AG10803 (cell line): Measurements from ENCODE around the gene ALPG.
"Not testable (repeated sequence)": the region's sequence is repeated elsewhere in the genome, so short reads cannot be mapped to it uniquely, and the experiment has no call there.

ENCODE experiments used
- DNase-seq: peaks from one replicate; pipeline ENCODE4 v3.0.0; 2010; ENCODE audit warnings: low read depth
- H3K4me3 ChIP-seq: 2 replicates; pipeline ENCODE4 v1.5.1; 2011; ENCODE audit warnings: mild to moderate bottlenecking, low read length, control low read depth
- CTCF ChIP-seq: conservative IDR thresholded peaks from 2 replicates; pipeline ENCODE4 v1.5.1; 2011; ENCODE audit warnings: mild to moderate bottlenecking, low read length, control low read depth, inconsistent platforms

ALPG gene

DNA sequence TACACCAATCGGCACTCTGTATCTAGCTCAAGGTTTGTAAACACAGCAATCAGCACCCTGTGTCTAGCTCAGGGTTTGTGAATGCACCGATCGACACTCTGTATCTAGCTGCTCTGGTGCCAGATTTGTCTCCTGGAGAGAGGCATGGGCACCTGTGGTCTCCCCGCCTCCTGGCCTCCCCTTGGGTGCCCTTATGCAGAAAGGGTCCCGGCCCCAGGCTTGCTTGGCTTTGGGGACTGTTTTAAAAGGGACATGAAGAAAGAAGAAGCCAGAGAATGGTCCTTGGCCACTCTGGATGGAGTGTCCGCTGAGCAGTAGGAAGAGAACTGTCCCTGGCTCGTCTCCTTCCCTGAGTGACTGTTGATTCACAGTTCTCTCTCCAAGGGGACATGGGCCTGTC, 39.6 kb upstream of the ALPG start:
- no peak overlapping the region for H3K4me3 ChIP-seq
- no peak for DNase-seq
- TF ChIP-seq CTCF, result no peak

GRCh38 chr2:232367591-232368233, 38.9 kb upstream of the ALPG start:
- no peak overlapping the region for H3K4me3 ChIP-seq
- peak; percentile 15 for TF ChIP-seq CTCF
- DNase-seq, result no peak

DNA sequence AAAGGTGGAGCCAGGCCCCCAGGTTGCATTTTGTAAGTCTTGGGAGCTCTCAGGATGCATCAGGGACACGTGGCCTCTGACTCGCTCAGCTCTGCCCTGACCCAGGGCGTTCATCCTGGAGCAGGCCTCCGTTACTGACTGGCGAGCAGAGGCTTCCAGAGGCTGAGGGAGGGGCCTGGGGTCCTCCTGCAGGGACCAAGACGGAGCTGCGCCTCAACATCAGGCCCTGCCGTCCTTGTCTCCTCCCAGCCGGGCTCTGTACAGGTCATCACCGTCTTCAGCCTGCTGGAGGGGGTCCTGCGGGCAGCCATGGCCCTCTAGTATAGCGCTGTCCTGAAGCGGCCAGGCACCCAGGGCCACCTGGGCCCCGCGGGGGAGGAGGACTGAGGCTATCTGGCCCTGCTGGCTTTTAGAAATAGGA, 38.3 kb upstream of the ALPG start:
- no peak for TF ChIP-seq CTCF
- peak; percentile 17 for DNase-seq

DNA sequence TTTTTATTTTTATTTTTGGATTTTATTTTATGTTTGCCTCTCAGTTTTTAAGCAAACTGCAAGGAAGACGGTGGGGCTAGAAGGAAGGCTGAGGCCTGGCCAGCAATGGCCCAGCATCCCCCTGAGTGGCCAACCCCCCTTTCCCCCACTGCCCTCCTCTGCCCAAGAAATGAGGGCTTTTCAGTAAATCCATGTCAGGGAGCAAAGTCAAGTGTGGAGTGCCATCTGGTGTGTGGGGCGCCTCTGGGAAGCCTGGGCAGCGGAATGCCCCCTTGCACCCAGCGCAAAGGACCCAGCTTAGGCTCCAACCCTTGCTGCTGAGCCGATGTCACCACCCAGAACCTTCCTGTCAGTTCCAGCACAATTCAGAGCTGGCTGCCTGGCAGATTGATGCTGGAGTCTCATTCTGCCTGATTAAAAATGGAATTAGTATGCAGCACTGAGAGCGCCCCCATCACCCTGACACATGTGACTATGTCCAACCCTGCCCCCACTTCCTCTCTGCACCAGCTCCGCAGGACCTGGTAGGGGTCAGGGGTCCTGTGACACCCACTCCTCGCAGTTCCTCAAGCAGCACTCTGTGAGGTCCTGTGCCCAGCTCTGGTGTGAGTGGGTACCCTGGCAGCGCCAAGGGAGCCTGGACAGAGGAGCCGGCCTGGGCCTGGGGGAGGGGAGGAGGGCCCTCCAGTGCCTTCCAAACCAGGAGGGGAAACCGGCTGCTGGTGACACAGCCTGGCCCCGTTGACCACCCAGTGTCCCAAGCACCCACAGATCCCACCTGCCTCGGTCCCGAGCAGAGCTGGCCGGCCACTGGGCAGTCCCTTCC, 37.3 kb upstream of the ALPG start:
- no peak for DNase-seq
- TF ChIP-seq CTCF, result no peak
- H3K4me3 ChIP-seq, result no peak overlapping the region

More for the DNA sequence above, 38.3 kb upstream of the ALPG start:
- no peak overlapping the region for H3K4me3 ChIP-seq

GRCh38 chr2:232370007-232370406, 36.6 kb upstream of the ALPG start:
- DNase-seq, H3K4me3 ChIP-seq: not testable (repeated sequence)

GRCh38 chr2:232372231-232373208, 34.1 kb upstream of the ALPG start:
- no peak for TF ChIP-seq CTCF
- H3K4me3 ChIP-seq, result no peak overlapping the region
- peak; percentile 54 for DNase-seq

DNA sequence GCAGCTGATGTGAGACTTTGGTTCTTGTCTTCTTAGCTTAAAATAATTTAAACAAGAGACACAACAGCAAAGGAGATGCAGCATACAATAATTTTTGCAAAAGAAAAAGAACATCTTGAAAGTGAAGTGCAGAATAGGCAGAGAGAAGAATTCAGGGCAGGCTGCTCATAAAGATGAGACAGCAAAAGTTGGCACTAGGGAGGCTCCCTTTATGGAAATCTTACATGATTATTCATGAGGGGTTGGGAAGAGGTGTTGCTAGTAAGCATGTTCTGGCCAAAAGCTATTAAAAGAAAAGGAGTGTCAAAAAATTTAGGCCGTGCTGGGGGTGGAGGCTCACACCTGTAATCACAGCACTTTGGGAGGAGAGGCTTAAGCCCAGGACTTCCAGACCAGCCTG, 32.3 kb upstream of the ALPG start:
- no peak for DNase-seq
- TF ChIP-seq CTCF, result no peak
- no peak overlapping the region for H3K4me3 ChIP-seq
